GM12874 (cell line): ENCODE data around the gene UMPS.

ENCODE experiments used
- CTCF ChIP-seq: IDR thresholded peaks from 2 replicates; pipeline ENCODE4 v1.5.1; 2011; ENCODE audit warnings: low read depth, mild to moderate bottlenecking, control low read depth, low read length, moderate library complexity; ENCODE audit not compliant: insufficient read depth

The UMPS gene

DNA sequence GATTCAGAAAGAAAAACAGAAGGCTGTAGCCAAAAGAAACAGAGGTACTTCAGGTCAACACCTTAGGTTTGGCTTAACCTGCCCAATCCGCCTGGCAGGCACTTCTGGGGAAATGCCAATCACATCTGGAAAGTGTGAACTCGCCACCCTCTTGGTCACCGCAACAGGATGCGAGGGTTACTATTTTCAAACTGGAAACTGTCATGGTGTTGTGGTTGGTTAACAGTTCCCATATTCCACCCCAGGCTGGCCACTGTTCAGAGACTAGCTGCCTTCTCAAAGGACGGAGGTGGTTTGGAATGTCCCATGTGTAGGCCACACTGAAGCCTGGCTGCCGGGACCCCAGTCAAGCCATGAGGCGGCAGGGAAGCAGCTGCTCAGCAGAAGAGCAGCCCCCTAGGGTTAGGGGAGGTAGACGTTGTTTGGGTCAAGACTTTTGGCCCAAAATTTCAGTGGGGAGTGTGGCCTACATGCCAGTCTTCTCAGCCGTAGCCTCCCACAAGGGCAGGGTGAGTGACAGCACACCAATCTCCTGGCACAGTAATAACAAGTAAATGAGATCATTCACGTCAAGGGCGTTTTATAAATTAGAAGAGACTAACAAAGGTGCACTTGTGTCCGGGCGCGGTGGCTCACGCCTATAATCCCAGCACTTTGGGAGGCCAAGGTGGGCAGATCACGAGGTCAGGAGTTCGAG lies 54.6 kb downstream of the UMPS start:
- TF ChIP-seq CTCF = no peak

GRCh38 chr3:124785973-124786372 lies 55.7 kb downstream of the UMPS start:
- TF ChIP-seq CTCF = no peak

GRCh38 chr3:124786511-124787241 lies 56.4 kb downstream of the UMPS start:
- no peak for TF ChIP-seq CTCF

GRCh38 chr3:124787476-124788195 lies 57.4 kb downstream of the UMPS start:
- TF ChIP-seq CTCF = no peak

GRCh38 chr3:124788254-124788745 lies 58.0 kb downstream of the UMPS start:
- TF ChIP-seq CTCF = no peak

GRCh38 chr3:124791142-124791541 lies 60.9 kb downstream of the UMPS start:
- TF ChIP-seq CTCF = no peak

DNA sequence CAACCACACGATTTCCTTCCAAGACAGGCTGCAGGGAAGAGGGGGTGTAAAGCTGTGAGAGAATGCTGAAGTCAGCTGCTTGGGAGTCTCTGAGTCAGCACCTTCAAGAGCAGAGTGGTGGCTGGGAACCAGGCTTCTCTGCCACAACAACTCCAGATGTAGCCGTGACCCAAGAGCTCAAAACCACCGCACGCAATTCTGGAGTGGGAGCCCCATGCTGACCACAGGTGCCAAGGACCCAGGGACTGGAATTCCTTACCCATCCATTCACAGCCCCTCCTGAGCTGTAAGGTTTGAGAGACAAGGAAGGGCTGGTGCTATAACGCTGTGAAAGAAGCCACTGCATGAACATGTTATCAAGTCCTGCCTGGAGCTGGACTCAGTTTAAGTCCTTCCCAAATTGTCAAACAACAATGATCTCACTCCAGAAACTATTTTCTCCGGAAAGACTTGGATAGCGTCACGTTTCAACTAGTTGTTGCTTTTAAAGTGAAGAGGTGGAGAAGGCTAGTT lies 61.4 kb downstream of the UMPS start:
- TF ChIP-seq CTCF = no peak
